Endothelial cell of umbilical vein (primary cell): ENCODE measurements around the gene SLC16A4.

ENCODE experiments used
- CTCF ChIP-seq, 2 donors: IDR thresholded peaks; 1 replicate in 1 of 2; 2 replicates in 1 of 2; pipeline ENCODE4 v1.5.1; 2011; ENCODE audit warnings: low read length in 2 of 2, mild to moderate bottlenecking in 2 of 2, moderate library complexity in 2 of 2, control low read depth in 1 of 2, inconsistent platforms in 1 of 2, low read depth in 1 of 2; ENCODE audit not compliant: insufficient read depth in 1 of 2; ENCODE audit errors: extremely low read depth in 1 of 2
- POLR2A ChIP-seq: IDR thresholded peaks from 2 replicates; pipeline ENCODE4 v1.6.1; 2012; ENCODE audit warnings: low read depth, mild to moderate bottlenecking, control low read depth, low read length
- POLR2AphosphoS5 ChIP-seq: IDR thresholded peaks from 2 replicates; pipeline ENCODE4 v1.6.1; 2012; ENCODE audit warnings: low read depth, mild to moderate bottlenecking, control low read depth, low read length, moderate library complexity; ENCODE audit not compliant: insufficient read depth

- TF ChIP-seq CTCF (IDR thresholded peaks at IDR 0.05; ENCODE audit: extremely low read depth in 1 of 2, insufficient read depth in 1 of 2, low read depth in 1 of 2, low read length in 2 of 2) (no peak), POLR2AphosphoS5 (no peak), POLR2A (no peak)
Observed at GRCh38 chr1:110341146-110341871, 49.5 kb downstream of the SLC16A4 start.
